ENCODE data around the gene CCSER1.

CCSER1 gene

DNA sequence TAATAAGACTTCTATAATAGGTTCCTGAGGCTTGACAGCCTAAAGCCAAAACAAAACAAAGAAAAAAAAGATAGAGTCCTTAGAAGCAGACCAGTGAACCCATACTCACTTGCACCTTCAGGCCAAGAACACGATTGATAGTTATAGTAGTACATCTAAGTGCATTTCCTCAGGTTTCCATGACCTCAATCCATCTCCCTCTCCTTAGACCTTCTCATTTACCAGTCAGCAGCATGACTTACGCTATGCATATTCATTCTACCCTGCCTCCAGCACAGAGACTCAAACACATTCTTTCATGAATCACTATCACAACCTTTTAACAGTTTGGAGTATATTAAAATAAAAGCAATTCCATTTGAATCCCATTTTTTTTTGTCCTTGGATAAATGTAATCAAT, 855.6 kb downstream of the CCSER1 start:
- no peak for DNase-seq

DNA sequence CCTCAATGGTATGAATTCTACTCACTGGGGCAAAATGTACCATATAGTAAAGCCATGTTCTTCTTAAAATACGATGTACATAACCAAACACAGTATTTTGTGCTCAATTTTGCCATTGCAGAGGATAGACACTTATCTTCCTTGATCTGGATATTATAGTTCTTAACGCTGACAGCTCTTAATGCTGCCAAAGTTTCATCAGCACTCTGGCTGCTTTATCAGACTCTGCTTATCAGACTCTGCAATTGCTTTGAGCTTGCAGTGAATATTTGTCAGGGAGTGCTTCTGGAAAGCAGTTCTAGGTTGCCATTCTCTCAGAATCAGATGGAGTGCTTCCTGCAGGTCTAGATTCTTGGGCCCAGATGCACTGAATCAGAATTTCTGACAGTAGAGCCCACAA, 863.1 kb downstream of the CCSER1 start:
- DNase-seq, result no peak

- DNase-seq, result no peak
Observed at GRCh38 chr4:90992213-90992612, 865.0 kb downstream of the CCSER1 start.

DNA sequence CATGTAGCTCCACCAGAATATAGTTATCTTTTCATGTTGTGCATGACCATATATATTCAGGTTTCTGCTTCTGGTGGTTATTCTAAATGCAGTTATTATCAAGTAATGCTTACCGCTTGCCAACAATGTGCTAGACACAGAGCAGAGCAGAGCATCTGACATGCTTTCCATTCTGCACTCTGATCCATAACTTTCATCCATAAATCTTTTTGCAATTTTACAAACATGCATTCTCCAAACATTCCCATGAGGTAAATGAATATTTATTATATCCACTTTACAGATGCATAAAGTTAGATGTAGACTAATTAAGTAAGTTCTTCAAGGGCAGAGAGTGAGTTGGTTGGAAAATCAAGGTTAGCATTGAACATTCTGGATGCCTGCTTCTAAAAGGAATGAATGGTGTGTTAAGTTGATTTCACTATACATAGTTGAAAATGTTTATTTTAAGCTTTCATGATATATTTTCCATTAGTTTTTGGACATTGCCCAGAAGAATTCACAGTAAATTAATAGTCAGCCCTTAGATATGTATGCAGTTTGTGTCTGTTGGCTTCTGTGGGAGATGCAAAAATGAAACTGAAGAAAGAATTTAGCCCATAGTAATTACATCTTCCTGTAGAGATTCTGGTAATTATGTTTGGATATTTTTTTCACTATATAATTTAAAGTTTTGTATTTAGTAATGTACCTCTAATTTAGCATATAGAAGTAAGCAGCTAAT, 867.8 kb downstream of the CCSER1 start:
- no peak for DNase-seq

- no peak for DNase-seq
Observed at GRCh38 chr4:90995996-90996395, 868.8 kb downstream of the CCSER1 start.

GRCh38 chr4:90996813-90997212, 869.6 kb downstream of the CCSER1 start:
- no peak for DNase-seq

GRCh38 chr4:91015861-91016260, 888.7 kb downstream of the CCSER1 start:
- DNase-seq, result no peak

GRCh38 chr4:91019513-91019912, 892.3 kb downstream of the CCSER1 start:
- no peak for DNase-seq

- DNase-seq, result no peak
Observed at GRCh38 chr4:91025241-91026148, 898.3 kb downstream of the CCSER1 start.

DNA sequence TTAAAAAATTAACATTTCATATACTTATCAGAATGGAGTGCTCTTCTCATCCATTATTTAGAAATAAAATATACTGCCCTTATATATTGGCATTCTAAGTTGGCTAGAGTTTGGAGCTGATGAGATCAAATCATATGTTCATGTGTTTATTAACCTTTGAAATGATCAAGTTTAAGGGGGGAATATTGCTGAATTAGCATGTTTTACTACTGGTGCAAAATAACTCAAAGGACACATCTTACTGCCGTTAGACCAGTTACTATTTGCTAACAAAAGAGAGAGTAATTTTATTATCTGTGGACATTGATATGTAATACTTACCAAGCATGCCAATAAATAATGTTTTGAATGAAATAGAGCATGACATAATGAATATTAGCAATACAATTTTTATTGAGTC, 901.0 kb downstream of the CCSER1 start:
- no peak for DNase-seq

- DNase-seq, result no peak
Observed at GRCh38 chr4:91031761-91032160, 904.6 kb downstream of the CCSER1 start.

DNA sequence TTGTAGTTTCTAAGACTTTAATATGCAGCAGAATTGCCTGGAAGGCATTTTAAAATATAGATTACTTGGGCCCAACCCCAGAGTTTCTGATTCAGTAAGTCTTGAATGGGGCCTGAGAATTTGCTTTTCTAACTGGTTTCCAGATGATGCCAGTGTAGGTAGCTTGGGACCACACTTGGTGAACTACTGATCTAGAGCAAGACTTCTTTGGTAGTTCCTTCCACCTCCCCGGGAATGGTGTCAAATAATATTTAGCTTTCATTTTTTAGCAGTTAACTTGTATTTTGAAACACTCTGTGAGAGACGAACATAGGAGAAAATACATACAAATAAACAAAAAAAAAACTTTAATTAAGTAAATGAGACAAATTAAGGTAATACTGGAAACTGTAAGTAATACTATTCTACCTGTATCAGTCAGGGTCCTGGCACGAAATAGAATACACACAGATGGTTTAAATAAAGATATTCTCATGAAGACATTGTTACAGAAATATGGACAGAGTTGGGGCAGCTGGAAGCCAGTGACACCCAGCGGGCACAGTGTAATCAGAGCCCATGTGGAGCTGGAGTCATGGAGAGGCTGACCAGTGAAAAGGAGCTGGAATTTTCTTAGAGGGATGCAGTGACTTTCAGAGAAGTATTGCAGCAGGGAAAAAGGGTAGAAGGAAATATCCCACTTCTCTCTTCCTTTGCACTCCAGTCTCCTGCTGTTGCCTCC, 905.7 kb downstream of the CCSER1 start:
- no peak for DNase-seq

DNA sequence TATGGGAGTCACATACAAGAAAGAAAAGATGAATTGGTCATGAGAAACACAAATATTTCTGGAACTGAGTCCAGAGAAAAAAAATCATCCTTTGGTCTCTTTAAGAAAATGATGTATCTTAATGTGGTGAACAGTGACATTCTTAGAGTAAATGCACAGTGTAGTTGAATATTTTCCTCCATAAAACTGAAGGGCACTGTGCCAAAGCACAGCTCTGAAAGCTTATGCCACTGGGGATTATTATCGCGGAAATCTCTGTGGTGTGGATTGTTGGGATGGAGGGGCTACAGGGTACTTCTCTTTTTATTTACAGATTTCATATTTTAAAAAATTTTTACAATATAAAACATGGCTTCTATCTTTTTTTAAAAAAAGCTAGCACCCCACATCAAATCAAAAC, 908.1 kb downstream of the CCSER1 start:
- no peak for DNase-seq

- DNase-seq, result no peak
Observed at GRCh38 chr4:91037951-91038350, 910.8 kb downstream of the CCSER1 start.

GRCh38 chr4:91057871-91058270, 930.7 kb downstream of the CCSER1 start:
- no peak for DNase-seq

- no peak for DNase-seq
Observed at GRCh38 chr4:91058345-91058744, 931.2 kb downstream of the CCSER1 start.

GRCh38 chr4:91064157-91064853, 937.1 kb downstream of the CCSER1 start:
- DNase-seq, result no peak

GRCh38 chr4:91065117-91065516, 937.9 kb downstream of the CCSER1 start:
- no peak for DNase-seq

DNA sequence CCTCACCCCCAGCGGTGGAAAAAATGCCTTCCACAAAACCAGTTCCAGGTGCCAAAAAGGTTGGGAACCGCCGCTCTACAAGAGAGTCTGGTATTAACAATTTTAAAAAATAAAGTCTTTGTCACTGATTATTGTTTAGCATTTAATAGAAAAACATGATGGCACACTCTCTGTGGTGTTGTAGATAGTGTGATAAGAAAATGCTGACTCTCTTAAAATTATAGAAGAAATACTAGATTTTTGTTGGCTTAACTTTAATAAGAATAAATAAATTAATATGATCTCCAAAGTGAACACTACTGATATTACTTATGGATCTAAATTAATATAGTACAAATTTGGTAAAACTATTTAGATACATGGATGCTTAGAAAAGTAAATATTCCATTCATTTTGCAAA, 943.5 kb downstream of the CCSER1 start:
- DNase-seq, result no peak

- no peak for DNase-seq
Observed at GRCh38 chr4:91076147-91076546, 949.0 kb downstream of the CCSER1 start.

- no peak for DNase-seq
Observed at GRCh38 chr4:91085961-91086360, 958.8 kb downstream of the CCSER1 start.

GRCh38 chr4:91087743-91088142, 960.5 kb downstream of the CCSER1 start:
- DNase-seq, result no peak

DNA sequence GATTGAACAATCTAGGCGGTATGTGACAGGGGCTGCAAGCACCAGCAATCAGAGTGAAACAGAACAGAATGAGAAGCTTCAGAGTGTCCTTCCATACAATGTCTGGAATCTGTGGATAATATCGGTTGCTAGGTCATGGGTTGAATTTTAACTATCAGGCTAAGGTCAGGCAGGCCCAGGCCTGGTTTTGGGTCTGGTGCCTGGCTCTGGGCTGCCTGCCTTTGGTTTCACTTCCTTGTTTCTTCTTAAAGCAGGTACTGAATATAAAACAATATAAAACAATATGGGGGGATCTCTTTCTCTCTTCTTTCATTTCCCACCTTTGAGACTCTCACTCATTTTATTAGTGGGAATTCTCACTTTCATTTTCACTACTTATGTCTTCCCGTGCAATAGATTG, 962.0 kb downstream of the CCSER1 start:
- no peak for DNase-seq
